Fibroblast of skin of back (primary cell): ENCODE measurements around the gene SMAD3.
A peak's percentile ranks its signal among the peaks of the same experiment; 100 is the strongest.
"Not testable (repeated sequence)": the region's sequence is repeated elsewhere in the genome, so short reads cannot be mapped to it uniquely, and the experiment has no call there.

Source experiments
- DNase-seq: peaks from one replicate; pipeline ENCODE4 v3.0.0-alpha.2; 2013

The SMAD3 gene

DNA sequence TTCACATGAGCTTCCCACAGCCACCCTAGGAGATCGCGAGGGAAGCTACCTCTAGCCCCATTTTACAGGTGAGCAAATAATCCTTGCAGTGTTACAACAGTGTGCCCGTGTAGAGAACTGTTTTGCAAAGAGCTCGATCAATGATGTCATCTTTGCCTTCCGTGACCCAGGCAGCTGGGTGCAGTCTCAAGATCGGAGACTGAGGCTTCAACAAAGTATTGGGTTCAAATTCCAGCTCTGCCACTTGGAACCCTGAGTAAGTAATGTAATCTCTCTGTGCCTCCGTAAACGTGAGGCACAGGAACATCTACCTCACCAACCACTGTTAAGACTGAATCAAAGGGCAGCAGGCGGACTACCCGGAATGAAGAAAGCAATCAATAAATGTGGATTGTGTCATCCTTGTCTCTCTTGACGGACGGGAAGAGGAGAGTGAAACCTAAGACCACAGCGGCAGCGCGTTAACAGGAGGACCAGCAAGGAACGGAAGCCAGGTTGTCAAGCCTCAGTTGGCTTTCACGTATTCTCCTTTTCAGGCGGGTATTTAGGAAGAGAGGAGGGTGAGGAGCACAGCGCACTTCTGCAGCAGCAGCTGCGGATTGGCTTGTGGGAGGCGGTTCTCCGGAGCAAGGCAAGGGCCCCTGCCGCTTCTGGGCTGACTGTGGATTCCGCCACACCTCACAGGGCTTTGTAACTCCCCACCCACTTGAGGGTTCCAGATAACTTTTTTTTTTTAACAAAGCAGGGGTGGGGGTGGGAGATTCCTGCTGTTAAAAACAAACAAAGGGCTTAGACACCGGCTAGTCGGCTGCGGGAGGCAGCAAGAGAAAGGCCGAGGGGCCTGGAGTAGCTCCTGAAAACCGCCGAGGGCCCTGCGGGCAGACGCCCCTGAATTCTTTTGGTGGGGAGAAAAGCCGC lies 1.5 kb upstream of the SMAD3 start:
- DNase-seq, result no peak

DNA sequence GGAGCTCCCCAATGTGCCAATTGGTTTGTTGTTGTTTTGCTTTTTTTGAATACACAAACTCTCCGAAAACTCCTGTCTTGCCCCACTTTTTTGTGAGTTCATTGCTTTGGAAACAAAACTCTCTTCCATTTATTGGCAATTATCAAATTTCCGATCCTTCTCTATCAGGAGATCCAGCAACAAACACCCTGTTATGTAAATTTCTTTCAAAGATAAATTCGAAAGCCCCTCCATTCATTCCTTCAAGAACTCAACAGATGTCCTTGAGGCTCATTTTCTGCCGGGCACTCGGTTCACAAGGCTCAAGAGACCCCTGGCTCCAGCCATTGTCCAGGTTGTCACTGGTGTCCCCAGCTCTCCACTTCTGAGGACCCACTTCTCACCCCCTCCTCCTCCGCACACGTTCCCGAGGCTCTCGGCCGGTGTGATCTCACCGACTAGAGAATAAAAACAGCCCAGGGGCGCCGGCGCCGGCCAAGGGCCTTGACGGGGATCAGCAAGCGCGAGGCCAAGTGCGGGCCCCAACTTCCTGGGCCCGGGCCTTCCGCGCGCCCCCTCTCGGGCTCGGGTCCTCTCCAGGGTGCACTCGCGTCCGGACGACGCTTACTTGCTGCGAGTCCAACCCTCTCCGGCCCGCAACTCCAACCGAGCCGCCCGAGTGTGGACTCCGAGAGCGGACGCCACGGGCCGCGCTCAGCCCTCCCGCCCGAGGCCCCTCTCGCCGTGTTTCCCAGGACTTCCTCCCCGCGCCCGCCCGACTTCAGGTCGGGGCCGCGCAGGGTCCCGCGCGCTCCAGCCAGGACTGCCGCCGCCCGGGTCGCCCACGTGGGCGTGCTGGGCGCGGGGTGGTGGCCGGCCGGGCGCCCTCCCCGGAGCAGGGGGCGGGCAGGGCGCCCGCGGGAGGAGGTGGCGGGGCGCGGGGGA lies 533 bp upstream of the SMAD3 start:
- DNase-seq, result no peak

DNA sequence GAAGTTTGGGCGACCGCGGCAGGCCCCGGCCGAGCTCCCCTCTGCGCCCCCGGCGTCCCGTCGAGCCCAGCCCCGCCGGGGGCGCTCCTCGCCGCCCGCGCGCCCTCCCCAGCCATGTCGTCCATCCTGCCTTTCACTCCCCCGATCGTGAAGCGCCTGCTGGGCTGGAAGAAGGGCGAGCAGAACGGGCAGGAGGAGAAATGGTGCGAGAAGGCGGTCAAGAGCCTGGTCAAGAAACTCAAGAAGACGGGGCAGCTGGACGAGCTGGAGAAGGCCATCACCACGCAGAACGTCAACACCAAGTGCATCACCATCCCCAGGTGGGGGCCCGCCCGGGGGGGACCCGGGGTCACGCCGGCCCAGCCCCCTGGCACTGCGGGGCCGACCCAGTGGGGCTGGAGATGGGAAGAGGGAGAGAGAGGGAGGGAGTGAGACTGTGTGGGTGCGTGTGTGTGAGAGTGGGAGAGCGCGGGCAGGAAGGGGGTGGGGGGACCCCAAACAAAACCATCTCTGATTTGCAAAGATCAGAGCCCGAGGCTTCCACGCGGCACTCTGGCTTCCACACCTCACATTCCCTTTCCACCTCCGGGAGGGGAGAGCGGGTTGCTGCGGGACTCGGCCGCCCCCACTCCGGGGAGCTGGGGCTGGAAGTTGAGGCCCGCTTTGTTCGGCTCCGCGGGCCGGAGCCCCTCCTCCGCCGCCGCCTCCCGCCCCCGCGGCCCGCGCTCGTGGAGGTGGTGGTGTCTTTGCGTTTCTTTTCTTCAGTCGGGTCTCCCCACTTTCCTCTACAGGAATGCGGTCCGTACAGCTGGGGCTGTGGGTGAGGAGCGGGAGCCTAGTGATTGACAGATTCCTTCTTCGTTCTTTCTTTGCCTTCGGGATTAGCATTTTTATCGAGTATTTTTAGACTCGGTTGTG lies 898 bp downstream of the SMAD3 start:
- DNase-seq, result no peak

DNA sequence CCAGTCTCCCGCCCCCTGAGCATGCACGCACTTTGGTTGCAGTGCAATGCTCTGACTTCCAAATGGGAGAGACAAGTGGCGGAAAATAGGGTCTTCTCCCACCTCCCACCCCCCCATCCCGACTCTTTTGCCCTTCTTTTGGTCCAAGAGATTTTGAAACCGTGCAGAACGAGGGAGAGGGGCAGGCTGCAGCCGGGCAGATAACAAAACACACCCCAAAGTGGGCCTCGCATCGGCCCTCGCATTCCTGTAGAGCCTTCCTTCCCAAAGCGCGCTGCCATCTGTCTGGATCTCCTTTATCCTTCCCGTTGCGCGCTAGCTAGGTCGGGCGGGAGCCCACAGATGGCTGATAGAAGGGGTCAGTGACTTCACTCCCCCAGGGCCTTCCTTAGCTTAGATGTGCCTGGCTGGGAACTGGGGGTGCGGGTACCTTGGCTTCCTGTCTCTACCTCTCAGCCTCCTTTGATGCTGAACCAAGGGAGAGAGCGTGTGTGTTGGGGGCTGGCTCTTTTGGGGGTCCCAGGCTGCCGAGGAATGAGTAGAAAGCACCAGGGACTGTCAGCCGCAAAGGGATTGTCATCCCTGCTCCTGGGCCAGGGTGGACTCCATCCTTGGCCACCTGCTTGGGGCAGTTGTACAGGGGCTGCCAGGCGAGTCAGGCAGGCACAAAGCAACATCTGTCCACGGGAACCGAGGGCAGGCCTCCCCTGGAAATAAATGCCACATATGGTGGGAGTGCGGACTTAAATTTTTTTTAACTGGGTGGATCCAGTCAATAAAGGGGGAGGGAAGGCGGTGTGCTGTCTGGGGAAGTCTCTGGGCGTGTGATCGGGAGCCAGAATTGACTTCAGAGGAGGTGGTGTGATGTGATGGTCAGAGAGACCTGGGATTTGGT lies 1.8 kb downstream of the SMAD3 start:
- peak; percentile 38 for DNase-seq

DNA sequence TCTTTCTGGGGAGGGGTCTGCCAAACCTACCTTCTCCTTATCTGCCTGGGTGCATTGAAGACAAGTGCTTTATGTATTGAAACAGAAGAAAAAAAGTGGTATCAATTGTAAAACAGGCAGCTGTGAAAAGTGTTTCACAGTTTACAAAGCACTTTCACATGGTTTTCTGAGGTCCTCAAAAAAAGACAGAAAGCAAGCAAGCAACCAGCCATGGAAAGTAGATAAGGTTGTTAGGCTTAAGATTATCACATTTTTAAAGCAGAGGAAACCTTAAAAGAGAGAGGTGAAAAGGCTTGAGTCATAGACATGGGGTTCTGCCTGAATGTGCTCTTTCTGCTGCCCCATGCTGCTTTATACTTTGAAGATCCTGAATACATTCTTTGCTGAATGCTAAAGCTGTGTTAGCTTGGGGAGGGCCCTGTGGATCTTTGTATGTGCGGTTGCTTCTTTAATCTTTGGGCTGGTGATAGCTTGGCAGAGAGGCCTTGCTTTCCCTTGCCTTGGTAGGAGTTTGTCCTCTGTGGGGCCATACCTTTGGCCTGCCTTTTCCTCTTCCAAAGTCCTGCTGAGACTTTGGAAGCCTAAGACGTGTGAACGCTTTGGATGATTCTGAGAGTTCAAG lies 2.6 kb downstream of the SMAD3 start:
- DNase-seq, result no peak

DNA sequence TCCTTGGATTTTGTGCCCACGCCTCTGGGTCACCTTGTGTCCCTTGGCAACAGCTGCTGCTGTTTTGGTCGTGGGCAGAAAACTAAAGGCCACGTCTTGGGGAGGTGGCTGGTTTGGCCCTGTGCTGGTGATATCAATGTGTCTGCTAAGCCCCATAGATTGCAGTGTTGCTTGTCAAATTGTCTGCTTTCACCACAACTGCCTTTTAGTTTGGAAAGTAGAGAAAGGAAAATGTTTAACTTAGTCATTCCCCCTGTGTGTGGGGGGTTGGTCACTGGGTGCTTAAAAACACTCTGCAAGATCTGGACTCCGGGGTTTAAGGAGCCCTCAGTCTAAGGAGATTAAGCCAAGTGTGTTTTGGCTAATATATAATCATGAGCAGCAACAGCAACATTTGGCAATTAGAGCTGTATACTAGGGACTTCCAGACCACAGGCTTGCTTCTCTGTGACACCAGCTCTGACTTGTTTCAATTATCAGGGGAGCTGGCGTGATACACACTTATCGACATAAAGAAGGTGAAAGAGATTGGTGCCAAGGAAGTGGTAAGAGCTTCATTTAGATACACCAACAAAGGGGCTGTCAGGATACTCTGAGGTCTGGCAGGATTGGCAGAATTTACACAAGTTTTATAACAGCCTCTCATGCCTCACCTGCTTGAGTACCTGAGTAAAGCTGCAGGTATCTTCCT lies 3.5 kb downstream of the SMAD3 start:
- DNase-seq, result no peak

DNA sequence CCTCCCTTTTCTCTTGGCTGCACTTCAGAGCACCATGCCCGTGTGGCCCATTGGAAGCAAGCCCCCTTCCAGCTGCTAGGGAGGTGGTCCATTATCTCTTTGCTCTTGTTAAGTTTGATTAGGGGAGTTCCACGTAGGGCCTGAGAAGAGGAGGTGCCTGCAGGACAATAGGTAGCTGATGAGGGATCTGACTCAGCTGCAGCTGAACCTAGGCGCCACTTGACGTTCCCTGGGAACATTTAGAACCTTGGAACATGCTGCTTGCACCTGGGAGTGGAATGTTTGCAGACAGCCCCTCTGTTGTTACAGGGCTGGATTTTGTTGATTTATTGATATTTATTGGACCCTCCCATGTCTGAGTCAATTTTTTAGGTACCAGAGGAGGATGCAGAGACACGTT lies 4.7 kb downstream of the SMAD3 start:
- DNase-seq, result no peak

DNA sequence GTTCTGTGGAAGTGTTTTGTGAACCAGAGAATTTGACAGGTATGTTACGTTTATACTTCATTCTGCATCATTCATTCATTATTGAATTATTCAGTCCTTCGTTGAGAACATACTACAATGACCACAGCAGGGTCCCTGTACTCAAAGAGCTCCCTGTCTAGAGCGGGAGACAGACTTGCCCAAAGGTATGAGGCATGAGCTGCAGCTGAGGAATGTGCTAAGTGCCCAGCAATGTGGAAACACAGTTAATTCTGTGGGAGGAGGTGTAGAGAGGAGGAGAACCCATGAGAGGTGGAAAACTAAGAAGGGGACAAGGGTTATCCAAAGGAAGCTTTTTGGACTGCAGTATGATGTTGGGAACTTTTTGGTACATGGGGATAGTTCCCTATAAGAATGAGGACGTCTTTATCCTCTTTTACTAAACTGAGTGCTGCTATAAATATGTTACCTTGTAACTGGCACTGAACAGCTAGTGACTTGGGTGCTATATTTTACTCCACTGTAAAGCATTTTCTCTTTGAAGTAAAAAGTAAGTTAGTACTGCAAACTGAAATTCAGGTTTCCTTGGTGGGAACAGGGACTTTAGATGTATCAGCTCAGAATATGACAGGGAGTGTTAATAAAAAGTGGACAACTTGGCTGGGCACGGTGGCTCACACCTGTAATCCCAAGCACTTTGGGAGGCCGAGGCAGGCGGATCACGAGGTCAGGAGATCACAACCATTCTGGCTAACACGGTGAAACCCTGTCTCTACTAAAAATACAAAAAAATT lies 5.7 kb downstream of the SMAD3 start:
- DNase-seq, result no peak

DNA sequence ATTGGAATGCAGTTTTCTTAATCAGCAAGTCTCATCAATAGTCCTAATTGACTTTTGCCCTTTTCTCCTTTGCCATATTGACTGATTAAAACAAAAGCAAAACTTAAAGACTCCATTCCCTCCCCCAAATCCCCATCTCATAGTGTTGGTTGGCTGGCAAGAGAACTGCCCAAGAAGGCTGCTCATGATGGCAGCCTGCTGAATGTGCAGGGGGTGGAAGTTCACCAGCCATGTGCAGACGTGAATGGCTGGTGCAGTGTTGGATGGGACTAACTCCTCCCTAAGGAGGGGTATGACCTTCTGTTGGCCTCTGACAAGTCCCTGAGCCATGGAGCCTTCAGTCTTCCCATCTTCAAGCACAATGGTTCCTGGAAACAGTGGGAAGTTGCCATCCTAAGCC lies 7.0 kb downstream of the SMAD3 start:
- DNase-seq, result no peak

DNA sequence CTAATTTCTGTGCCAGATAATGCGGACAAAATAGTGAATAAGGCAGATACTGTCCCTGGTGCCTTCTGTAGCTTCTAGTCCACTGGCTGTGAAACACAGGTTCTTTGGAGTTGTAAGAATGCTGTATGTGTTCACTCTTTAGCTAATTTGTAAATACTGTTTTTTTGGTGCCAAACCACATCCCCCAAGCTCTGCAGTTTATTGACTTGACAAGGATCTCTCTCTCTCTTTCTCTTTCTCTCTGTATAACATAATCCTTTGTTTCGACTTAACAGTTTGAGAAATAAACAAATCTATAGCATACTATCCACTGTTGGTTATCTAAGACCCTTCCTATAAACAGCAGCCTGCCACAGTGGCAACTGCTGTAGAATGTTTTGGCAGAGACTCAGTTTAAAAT lies 7.6 kb downstream of the SMAD3 start:
- DNase-seq, result no peak

DNA sequence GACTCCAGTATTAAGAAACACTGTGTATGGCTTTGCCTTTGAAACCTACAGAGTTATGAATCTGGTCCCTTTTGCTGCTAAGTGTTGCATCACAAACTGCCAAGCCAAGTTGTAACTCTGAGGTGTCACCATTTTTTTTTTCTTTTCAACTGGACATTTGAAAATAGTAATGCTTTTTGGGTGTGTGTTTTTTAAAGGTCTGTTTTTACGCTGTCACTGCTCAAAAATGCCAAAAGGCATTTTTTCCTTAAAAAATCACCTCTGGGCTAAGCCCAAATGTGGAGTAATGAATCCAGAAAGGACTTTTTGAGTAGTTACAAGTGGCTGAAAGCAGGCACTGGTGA lies 9.5 kb downstream of the SMAD3 start:
- DNase-seq, result no peak

DNA sequence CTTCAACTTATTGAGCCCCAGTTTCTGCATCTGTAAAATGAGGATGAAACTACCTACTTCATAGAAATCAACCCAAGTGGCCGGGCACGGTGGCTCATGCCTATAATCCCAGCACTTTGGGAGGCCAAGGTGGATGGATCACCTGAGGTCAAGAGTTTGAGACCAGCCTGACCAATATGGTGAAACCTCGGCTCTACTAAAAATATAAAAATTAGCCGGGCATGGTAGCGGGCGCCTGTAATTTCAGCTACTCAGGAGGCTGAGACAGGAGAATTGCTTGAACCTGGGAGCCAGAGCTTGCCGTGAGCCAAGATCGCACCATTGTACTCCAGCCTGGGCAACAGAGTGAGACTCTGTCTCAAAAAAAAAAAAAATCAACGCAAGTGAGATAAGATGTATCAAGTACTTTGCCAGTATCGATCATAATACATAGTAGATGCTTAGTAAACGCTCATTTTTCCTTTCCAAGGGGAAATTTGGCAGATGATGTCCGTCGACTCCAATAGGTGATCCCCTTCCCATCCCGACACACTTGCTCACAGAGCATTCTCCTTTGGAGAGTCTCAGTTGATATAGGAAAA lies 10.2 kb downstream of the SMAD3 start:
- not testable (repeated sequence) for DNase-seq

DNA sequence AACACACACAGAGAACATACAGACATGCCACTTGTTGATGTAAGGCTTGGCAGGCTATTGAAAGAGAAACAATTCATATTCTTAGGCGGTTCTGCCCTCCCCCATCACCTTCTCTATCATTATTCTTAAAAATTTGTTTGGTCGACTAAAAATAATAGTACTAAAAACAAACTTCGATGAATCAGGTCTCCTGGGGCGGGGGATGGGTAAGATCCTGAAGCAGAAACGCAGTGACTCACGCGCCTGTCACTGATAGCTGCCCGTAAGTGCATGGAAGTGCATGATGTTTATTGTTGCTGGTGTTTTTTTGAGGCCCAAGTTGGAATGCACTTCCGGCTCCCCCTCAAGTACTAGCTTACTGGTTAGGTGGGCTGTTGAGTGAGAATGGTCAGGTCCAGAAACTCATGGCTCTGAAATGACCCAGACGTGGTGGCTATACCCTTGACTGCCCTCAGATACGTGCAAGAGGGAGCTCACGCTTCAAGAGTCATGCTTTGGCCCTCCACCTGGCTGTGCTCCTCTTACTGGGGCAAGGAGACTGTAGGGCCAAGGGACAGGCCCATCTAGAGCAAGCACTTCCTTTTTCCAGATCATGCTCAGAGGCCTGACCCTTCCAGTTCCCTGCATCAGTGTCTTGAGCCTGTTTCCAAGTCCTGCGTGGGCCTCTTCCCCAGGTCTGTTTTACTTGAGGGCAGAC lies 10.9 kb downstream of the SMAD3 start:
- DNase-seq, result peak; percentile 91

DNA sequence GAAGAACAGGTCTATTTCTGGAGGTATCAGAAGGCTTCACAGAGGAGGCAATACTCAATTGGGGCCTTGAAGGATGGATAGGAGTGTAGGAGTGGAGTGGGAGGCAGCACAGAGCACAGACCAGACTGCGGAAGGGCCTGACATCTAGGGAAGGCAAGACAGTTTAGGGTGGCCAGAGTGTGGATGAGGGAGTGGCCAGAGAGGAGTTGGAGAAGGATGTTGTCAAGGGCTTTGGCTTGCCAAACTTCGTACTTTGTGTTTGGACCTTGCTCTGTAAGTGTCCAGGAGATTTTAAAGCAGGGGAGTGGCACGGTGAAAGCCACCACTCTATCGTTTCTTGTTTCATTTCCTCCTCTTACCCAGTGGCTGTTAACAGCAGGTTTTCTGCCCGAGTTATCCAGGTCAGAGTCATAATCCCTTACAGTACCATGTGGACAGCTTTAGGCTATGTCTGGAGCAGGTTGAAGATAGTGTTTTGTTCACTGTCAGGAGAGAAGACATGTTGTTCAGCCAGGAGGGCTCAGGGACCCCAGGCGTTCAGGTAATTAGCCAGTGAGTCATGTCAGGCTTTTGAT lies 12.3 kb downstream of the SMAD3 start:
- DNase-seq, result no peak

DNA sequence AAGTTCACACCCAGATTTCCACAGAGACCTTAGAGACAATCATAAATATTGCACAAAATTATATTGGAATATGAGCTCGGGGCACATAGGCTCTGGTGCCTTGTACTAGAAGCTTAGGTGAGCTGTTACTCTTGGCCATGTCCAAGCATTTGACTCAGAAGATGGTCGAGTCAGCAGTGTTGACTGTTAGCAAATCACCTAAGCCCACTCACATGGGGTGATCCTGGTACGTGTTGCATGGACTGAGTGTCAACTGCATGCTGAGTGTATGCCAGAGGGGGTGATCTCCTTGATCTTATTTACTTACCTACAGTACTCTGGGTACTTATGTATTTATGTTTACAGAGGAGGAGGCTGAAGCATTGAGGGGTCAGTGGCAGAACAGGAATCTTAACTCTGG lies 14.0 kb downstream of the SMAD3 start:
- no peak for DNase-seq

DNA sequence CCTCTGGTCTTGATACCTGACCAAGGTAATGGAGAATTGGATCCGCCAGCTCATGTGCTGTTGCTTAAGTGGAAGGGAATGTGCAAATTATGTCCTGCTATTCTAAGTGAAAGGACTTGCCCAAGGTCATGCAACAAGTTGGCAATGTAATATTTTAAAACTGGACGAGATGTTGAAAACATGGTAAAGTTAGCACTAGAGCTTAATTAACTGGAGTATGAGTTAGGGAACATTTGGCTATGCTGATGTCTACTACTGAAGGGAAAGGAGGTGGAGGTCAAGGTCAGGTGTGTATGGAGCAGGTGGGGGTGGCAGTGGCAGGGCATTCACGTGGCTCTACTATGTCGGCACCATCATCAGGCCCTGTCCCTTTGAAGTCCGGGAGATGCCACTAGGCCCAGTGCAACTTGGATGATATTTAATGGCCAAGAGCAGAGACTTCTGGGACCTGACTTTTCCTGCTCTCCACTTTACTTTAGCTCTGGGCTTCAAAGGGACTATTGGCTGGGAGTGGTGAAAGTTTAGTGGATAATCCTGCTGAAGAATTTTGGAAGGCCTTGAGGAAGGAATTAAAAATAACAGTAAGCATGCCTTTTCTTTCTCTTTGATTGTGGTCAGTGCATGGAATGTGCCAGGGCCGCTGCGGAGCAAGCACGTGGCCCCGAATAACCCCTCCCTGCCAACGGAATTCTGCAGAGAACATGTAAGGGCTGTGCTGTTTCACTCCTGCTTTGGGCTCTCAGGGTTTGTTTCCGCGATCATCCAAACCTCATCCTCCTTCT lies 14.9 kb downstream of the SMAD3 start:
- DNase-seq, result peak; percentile 92

DNA sequence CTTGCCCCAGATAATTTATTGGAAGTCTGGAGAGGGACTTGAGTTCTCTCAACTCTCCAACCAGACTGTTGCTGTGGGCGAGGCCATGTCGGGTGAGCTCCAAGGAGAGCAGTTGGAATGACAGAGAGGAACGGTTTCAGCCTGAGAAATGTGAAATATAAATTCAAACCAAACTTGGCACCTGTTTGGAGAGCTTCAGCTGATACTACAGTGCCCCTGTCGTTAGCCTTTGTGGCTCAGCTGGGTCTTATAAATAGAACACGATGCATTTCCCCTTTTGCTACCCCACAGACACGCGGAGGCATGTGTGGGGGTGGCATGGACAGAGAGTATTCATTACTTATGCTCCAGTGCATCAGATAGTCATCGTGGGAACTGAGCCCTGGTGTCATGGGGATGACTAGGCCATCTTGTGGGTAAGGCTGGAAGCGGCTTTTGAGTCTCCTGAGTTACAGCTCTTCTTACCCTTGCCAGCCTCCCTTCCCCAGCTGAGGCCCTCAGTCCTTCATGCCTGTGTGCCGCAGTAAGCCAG lies 15.6 kb downstream of the SMAD3 start:
- peak; percentile 85 for DNase-seq
